WTC11 (cell line): ENCODE data around the gene TEX13B.

Experiments used
- ATF3 ChIP-seq: sonication (generic); formaldehyde crosslinking; conservative IDR thresholded peaks from 2 replicates; pipeline ENCODE4 v1.8.1; 2022; ENCODE audit warnings: mild to moderate bottlenecking, missing genetic modification reagents
- CBFB ChIP-seq: sonication (generic); formaldehyde crosslinking; IDR thresholded peaks from 2 replicates; pipeline ENCODE4 v1.8.1; 2022; ENCODE audit warnings: mild to moderate bottlenecking, low read depth, missing genetic modification reagents
- CREB1 ChIP-seq: sonication (generic); formaldehyde crosslinking; IDR thresholded peaks from 2 replicates; pipeline ENCODE4 v1.8.0; 2023; ENCODE audit warnings: mild to moderate bottlenecking, missing genetic modification reagents
- CTCF ChIP-seq: fragments of 200-600 bp; IDR thresholded peaks from 2 replicates; pipeline ENCODE4 v1.8.0; 2022; ENCODE audit warnings: antibody characterized with exemption
- FOXJ3 ChIP-seq: sonication (generic); formaldehyde crosslinking; IDR thresholded peaks from 2 replicates; pipeline ENCODE4 v1.9.0; 2021; ENCODE audit warnings: missing genetic modification reagents, mild to moderate bottlenecking, borderline replicate concordance
- MYBL2 ChIP-seq: sonication (generic); formaldehyde crosslinking; IDR thresholded peaks from 2 replicates; pipeline ENCODE4 v1.8.1; 2023; ENCODE audit warnings: mild to moderate bottlenecking, moderate library complexity, missing genetic modification reagents
- ZBTB21 ChIP-seq: sonication (generic); formaldehyde crosslinking; IDR thresholded peaks from 2 replicates; pipeline ENCODE4 v1.8.1; 2023; ENCODE audit warnings: mild to moderate bottlenecking, missing genetic modification reagents, borderline replicate concordance
- ZNF263 ChIP-seq: sonication (generic); formaldehyde crosslinking; IDR thresholded peaks from 2 replicates; pipeline ENCODE4 v1.8.1; 2022; ENCODE audit warnings: low read depth, mild to moderate bottlenecking, moderate library complexity, missing genetic modification reagents
- ZNF281 ChIP-seq: sonication (generic); formaldehyde crosslinking; IDR thresholded peaks from 2 replicates; pipeline ENCODE4 v1.8.0; 2023; ENCODE audit warnings: mild to moderate bottlenecking, missing genetic modification reagents
- TF ChIP-seq, protein P1 (sequence below): sonication (generic); formaldehyde crosslinking; IDR thresholded peaks from 2 replicates; pipeline ENCODE4 v1.8.1; 2022; ENCODE audit warnings: low read depth, mild to moderate bottlenecking, moderate library complexity, missing genetic modification reagents, borderline replicate concordance
- TF ChIP-seq, protein P2 (sequence below): sonication (generic); formaldehyde crosslinking; IDR thresholded peaks from 2 replicates; pipeline ENCODE4 v1.8.1; 2023; ENCODE audit warnings: mild to moderate bottlenecking, missing genetic modification reagents, moderate library complexity
- TF ChIP-seq, protein P3 (sequence below): sonication (generic); formaldehyde crosslinking; IDR thresholded peaks from 2 replicates; pipeline ENCODE4 v1.8.1; 2023; ENCODE audit warnings: mild to moderate bottlenecking, missing genetic modification reagents, borderline replicate concordance

- no peak for TF ChIP-seq CTCF
- TF ChIP-seq, protein P1, sequence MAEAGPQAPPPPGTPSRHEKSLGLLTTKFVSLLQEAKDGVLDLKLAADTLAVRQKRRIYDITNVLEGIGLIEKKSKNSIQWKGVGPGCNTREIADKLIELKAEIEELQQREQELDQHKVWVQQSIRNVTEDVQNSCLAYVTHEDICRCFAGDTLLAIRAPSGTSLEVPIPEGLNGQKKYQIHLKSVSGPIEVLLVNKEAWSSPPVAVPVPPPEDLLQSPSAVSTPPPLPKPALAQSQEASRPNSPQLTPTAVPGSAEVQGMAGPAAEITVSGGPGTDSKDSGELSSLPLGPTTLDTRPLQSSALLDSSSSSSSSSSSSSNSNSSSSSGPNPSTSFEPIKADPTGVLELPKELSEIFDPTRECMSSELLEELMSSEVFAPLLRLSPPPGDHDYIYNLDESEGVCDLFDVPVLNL = no peak
- TF ChIP-seq ZBTB21 (CRISPR knock-in tag) = no peak
- TF ChIP-seq FOXJ3 (CRISPR knock-in tag) = no peak
- TF ChIP-seq ATF3 (CRISPR knock-in tag) = no peak
- no peak for TF ChIP-seq ZNF263 (CRISPR knock-in tag)
- TF ChIP-seq, protein P2, sequence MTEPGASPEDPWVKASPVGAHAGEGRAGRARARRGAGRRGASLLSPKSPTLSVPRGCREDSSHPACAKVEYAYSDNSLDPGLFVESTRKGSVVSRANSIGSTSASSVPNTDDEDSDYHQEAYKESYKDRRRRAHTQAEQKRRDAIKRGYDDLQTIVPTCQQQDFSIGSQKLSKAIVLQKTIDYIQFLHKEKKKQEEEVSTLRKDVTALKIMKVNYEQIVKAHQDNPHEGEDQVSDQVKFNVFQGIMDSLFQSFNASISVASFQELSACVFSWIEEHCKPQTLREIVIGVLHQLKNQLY (CRISPR knock-in tag) = no peak
- TF ChIP-seq ZNF281 = no peak
- TF ChIP-seq, protein P3, sequence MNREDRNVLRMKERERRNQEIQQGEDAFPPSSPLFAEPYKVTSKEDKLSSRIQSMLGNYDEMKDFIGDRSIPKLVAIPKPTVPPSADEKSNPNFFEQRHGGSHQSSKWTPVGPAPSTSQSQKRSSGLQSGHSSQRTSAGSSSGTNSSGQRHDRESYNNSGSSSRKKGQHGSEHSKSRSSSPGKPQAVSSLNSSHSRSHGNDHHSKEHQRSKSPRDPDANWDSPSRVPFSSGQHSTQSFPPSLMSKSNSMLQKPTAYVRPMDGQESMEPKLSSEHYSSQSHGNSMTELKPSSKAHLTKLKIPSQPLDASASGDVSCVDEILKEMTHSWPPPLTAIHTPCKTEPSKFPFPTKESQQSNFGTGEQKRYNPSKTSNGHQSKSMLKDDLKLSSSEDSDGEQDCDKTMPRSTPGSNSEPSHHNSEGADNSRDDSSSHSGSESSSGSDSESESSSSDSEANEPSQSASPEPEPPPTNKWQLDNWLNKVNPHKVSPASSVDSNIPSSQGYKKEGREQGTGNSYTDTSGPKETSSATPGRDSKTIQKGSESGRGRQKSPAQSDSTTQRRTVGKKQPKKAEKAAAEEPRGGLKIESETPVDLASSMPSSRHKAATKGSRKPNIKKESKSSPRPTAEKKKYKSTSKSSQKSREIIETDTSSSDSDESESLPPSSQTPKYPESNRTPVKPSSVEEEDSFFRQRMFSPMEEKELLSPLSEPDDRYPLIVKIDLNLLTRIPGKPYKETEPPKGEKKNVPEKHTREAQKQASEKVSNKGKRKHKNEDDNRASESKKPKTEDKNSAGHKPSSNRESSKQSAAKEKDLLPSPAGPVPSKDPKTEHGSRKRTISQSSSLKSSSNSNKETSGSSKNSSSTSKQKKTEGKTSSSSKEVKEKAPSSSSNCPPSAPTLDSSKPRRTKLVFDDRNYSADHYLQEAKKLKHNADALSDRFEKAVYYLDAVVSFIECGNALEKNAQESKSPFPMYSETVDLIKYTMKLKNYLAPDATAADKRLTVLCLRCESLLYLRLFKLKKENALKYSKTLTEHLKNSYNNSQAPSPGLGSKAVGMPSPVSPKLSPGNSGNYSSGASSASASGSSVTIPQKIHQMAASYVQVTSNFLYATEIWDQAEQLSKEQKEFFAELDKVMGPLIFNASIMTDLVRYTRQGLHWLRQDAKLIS (CRISPR knock-in tag) = no peak
- TF ChIP-seq CREB1 (CRISPR knock-in tag) = no peak
- TF ChIP-seq MYBL2 (CRISPR knock-in tag) = no peak
- TF ChIP-seq CBFB (CRISPR knock-in tag) = no peak
Measured at GRCh38 chrX:108029928-108030711, 48.0 kb upstream of the TEX13B start.
